ENCODE results near the gene COLGALT1.
A peak's percentile ranks its signal among the peaks of the same experiment; 100 is the strongest.
"Not testable (repeated sequence)": the region's sequence is repeated elsewhere in the genome, so short reads cannot be mapped to it uniquely, and the experiment has no call there.

Gene COLGALT1

DNA sequence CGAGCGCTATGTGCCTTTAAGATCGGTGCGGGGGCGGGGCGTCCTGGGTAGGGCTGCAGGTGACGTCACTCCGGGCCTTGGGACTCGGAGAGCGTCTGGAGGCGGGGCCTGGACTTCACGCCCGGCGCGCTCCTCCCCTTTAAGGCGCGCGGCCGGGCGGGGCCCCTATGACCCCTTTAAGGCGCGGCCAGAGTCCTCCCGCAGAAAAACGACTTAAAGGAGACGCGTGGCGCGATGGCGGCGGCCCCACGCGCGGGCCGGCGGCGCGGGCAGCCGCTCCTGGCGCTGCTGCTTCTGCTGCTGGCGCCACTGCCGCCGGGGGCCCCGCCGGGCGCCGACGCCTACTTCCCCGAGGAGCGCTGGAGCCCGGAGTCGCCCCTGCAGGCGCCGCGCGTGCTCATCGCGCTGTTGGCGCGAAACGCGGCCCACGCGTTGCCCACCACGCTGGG is at the start of gene COLGALT1:
COLGALT1 (plus strand) TSS at position 170 of the 449 bp plus-strand sequence; CDS start at position 235, 65 bp downstream.
- DNase-seq (ENCODE audit: low read depth), result peak; percentile 98
- peak within 1 kb of the TSS; percentile 68 for H3K4me3 ChIP-seq (ENCODE audit: low read depth, low read length)
- TF ChIP-seq, protein P1, sequence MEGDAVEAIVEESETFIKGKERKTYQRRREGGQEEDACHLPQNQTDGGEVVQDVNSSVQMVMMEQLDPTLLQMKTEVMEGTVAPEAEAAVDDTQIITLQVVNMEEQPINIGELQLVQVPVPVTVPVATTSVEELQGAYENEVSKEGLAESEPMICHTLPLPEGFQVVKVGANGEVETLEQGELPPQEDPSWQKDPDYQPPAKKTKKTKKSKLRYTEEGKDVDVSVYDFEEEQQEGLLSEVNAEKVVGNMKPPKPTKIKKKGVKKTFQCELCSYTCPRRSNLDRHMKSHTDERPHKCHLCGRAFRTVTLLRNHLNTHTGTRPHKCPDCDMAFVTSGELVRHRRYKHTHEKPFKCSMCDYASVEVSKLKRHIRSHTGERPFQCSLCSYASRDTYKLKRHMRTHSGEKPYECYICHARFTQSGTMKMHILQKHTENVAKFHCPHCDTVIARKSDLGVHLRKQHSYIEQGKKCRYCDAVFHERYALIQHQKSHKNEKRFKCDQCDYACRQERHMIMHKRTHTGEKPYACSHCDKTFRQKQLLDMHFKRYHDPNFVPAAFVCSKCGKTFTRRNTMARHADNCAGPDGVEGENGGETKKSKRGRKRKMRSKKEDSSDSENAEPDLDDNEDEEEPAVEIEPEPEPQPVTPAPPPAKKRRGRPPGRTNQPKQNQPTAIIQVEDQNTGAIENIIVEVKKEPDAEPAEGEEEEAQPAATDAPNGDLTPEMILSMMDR (IDR thresholded peaks at IDR 0.05; ENCODE audit: insufficient read depth, low read depth, low read length, missing control alignments), result no peak

DNA sequence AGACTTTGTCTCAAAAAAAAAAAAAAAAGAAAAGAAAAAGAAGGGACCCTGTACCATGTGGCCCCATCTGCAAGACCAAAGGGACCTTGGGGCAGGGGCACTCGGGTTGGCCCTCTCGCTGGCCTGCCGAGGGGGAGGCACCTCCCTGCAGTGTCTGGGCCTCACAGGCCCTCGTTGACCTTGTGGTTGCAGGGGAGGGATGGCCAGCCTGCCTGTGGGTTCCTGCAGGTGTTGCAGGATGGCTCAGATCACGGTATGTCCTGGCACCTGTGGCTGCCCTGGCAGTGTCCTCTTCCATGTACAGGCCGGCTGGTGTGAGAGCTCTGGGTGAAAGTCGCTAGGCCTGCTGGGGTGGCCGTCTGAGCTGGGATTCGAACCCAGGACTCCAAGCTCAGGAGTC is 48.7 kb upstream of the COLGALT1 start:
- no peak overlapping the region for H3K4me3 ChIP-seq (ENCODE audit: low read depth, low read length)
- TF ChIP-seq, protein P1 (IDR thresholded peaks at IDR 0.05; ENCODE audit: insufficient read depth, low read depth, low read length, missing control alignments), result no peak
- DNase-seq (ENCODE audit: low read depth), result no peak

DNA sequence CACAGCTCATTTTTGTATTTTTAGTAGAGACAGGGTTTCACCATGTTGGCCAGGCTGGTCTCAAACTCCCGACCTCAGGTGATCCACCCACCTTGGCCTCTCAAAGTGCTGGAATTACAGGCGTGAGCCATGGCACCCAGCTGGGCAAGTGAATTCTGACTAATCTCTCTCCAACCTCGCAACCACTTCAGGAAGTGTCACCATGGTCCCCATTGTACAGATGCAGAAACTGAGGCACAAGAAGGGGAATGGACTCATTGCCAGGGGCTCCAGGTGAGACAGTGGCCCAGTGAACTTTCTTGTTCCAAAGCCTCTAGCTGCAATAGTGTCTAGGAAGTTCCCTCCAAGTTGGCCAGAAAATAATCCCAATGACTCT is 46.9 kb upstream of the COLGALT1 start:
- not testable (repeated sequence) for H3K4me3 ChIP-seq (ENCODE audit: low read depth, low read length); DNase-seq (ENCODE audit: low read depth)

DNA sequence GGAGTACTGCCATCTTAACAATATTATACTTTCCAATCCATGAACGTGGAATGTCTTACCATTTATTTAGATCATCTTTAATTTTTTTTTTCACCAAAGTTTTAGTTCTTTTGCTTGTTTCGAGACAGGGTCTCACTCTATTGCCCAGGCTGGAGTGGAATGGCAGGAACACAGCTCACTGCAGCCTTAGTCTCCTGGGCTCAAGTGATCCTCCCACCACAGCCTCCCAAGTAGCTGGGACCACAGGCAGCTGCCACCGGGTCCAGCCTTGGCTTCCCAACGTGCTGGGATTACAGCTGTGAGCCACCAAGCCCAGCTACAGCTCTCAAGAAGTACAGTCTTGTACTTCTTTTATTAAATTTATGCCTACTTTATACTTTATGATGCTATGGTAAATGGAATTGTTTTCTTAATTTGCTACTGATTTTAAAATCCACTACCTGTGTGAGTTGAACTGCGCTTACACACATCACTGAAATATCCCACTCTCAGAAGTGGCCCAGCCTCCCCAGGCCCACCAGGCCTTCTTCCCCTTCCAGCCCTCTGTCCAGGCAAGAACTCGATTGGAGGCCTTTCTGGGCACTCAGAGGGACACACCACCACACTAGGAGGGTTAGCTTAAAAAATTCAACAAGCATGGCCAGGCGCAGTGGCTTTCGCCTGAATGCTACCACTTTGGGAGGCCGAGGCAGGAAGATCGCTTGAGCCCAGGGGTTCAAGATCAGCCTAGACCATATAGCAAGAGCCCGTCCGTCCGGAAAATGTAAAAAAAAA is 45.0 kb upstream of the COLGALT1 start:
- H3K4me3 ChIP-seq (ENCODE audit: low read depth, low read length), result peak overlapping the region; percentile 71
- no peak for DNase-seq (ENCODE audit: low read depth)
- TF ChIP-seq, protein P1 (IDR thresholded peaks at IDR 0.05; ENCODE audit: insufficient read depth, low read depth, low read length, missing control alignments), result no peak

DNA sequence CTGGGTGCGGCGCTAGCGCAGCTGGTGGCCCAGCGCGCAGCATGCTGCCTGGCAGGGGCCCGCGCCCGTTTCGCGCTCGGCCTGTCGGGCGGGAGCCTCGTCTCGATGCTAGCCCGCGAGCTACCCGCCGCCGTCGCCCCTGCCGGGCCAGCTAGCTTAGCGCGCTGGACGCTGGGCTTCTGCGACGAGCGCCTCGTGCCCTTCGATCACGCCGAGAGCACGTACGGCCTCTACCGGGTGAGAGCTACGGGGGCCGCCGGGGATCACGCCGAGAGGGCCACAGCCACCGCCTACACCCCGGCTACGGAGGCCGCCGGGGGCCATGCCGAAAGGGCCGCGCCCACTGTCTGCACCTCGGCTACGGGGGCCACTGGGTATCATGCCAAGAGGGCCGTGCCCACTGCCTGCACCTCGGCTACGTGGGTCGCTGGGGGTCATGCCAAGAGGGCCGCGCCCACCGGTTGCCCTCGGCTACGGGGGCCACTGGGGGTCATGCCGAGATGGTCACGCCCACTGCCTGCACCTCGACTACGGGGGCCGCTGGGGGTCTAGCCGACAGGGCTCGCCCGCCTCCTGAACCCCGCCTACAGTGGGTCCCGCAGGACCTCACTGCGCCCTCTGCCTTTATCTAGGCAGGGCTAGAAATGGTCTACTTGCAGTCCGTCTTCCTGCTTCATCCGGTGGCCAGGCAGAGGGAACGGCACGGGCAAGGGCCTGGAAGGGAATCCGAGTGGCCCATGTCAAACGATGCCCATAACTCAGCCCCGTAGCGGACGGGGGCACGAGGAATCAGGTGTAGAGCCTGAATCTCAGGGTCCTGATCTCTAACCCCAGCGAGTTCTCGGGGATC is 43.5 kb upstream of the COLGALT1 start:
- TF ChIP-seq, protein P1 (IDR thresholded peaks at IDR 0.05; ENCODE audit: insufficient read depth, low read depth, low read length, missing control alignments), result peak; percentile 34
- DNase-seq (ENCODE audit: low read depth), result peak; percentile 96
- H3K4me3 ChIP-seq (ENCODE audit: low read depth, low read length), result peak overlapping the region; percentile 71

DNA sequence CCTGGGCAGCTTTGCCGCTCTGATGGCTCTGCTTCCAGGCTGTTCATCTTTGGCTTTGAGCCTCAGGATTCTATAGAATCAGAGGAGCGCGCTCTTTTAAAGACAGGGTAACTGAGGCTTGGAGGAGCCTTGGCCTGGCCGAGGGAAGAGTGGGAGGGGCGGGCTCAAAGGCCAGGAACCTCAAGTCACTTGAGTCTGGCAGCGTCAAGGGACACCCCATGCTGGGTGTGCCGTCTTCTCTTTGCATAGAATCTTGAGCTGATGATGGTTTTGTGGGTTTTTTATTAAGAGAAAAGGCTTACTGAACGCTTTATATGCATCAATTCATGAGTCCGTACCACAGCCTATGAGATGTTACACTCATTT is 42.9 kb upstream of the COLGALT1 start:
- H3K4me3 ChIP-seq (ENCODE audit: low read depth, low read length), result peak overlapping the region; percentile 71
- TF ChIP-seq, protein P1 (IDR thresholded peaks at IDR 0.05; ENCODE audit: insufficient read depth, low read depth, low read length, missing control alignments), result no peak
- no peak for DNase-seq (ENCODE audit: low read depth)

DNA sequence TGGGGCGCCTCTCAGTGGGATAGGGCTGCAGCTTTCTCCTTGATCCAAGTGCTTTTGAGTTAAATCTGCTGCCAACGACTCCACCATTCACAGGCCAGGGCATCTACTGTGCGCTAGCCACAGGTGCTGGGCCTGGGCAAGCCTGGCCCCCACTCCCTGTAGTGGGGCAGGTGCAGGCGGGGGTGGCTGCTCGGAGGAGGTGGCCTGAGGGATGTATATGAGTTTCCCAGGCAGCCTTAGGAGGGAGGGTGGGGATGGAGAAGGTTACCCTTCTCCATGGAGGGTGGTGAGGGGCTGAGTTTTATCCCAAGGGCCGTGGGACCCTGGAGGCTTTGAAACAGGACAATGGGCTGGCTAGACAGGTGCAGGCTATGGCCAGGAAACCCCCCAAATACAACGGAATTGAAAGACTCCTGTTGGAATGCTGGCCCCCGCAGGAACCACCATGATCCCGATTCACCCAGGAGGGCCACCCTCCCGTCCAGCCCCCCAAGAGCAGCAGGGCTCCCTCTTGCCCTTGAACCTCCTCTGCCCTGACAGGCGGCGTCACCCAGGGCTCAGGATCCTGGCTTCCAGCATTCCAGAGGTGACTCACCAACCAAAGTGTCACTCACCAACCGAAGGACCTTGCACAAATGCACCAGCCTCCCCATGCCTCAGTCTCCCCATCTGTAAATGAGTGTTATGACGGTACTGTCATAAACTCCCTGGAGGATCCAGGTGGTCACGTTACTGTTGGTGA is 39.9 kb upstream of the COLGALT1 start:
- DNase-seq (ENCODE audit: low read depth), result no peak
- no peak overlapping the region for H3K4me3 ChIP-seq (ENCODE audit: low read depth, low read length)
- TF ChIP-seq, protein P1 (IDR thresholded peaks at IDR 0.05; ENCODE audit: insufficient read depth, low read depth, low read length, missing control alignments), result no peak

Data from GM12865 (cell line).